HG03342 (cell line): ENCODE results near the gene FAM216B.

Source experiments
- ATAC-seq: cut with Tn5 transposase; IDR thresholded peaks from one replicate; pipeline ENCODE4 v1.9.1; 2021; ENCODE audit warnings: mild to moderate bottlenecking, moderate library complexity; ENCODE audit not compliant: unreplicated experiment

Gene FAM216B

DNA sequence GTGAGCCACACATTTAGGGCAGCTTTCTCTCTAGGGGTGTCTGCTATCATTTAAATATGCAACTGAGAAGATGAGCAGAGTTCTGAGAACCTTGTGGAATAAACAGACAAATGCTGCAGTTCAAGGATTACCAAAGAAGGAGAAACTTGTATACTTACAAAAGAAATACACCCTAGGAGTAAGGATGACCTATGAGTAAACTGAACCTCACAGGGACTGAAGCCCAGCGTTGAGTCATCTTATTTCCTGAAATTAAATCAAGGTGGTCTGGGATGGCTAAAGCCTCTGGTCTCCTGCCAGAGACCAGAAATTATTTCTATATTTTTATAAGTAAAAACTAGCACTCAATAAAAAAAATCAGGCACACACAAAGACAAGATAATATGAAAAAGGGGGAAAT, 40.1 kb downstream of the FAM216B start:
- no peak for ATAC-seq

DNA sequence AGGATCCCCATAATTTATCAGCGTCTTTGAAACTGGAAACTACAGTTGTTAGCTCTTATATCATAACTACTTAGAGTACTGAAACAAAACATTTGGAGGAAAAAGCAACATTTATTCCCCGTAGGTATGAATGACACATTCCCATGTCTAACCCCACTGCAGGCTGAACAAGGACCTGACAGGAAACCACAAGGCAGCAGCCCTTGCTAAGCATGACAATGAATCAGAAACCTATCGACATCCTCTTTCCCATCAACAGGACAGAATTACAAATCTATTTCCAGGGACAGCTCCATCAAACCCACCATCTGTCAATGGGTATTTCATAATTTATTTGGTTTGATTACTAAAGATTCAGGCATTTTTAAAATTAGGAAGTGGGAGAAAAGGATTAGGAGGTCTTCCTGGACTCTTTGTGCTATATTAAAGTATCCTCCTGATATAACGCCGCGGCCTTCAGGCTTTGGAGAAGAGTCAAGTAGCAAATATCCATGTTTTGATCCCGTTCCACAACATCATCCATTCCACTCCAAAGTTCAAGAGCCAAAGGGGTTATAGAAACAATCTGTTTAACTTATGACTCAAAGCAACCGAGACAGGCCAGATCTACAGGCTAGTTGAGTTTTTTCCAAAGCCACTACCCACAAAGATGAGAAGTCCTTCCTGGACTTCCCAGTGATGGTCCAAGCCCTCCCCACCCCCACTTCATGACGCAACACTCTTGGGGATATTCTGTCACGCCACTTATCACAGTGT, 51.1 kb downstream of the FAM216B start:
- no peak for ATAC-seq

DNA sequence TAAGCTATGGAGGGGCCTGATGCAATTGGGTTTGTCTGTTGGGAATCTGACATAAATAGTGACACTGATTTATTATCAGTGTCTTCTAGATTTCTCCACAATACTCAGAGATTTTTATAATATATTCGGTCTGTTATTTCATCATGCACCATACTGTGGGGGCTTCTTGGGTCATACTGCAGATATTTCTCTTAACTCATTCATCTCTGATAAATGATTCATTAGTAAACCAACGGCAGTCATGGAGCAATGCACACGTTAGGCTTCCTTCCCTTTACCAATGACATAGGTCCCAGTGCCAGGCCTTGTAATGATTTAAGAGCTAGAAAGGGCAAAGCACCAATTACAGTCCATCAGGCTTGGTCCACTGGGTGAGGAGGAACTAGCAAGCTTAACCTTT, 53.6 kb downstream of the FAM216B start:
- no peak for ATAC-seq

DNA sequence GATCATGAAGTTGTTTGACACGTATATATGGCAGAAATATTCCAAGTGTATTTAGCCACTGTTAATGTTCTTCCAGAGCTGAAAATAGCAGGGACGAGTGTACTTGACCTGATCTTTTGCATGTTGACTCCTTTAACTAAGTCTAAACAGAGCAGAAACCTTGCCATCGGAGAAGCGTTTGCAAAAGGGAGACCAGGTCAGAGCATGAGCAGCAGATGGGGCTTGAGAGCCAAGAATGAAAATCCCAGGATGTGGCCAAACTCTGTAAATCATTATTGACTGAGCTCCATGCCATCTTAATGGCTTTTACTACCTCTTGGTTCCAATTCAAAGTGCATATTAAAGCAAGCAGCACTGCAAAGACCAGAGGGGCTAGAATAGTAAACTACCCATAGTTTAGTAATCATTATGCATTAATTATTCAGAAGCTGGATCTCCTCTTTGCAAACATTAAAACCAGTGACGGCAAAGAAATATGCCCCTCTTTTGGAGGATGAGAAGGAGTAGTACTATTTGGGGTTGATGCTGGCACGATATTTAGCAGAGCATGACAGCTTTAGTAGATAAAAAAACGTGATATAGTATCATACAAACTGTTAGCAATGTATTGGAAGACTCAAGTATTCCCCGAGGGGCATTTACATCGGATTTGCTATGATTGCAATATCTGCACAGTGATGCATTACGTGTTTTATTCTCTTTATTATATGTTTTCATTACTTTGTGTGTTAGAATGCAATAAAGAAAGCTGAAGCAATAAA, 55.7 kb downstream of the FAM216B start:
- ATAC-seq: no peak
